Measurements from ENCODE around the gene SLC48A1. TPM values are rescaled to one million over a fixed set of nuclear protein-coding genes. Genes with fewer than 3 reads are reported as not detected.

SLC48A1 gene
- polyA plus RNA-seq, 1 donor, result 11.8 TPM

DNA sequence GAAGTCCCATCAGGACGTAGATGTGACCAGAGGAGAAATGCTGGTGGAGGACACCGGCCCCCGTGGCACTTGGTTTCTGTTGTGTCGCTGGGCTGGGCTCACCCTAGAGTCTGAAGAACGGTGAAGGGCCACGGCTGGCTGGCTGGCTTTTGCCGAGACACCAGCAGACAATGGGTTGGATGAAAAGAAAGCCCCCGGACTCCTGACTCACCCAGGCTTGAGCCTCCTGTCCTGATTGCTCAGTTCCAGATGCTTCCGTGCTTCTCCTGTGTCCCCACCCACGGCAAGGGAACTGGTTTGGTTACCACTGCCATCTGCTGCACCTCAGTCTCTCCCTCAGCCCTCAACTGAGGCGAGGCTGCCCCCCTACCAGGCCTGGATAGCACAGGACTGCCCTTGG, 37.4 kb upstream of the SLC48A1 start:
- no peaks in the 10 kb centered on the region for H3K27me3 ChIP-seq (ENCODE audit: control insufficient read depth, insufficient read depth, low read length)
- no peak for DNase-seq
- H3K36me3 ChIP-seq (ENCODE audit: control insufficient read depth, insufficient read depth, low read length), result no peaks in the 10 kb centered on the region
- no peak overlapping the region for H3K27ac ChIP-seq (ENCODE audit: low read length)
- H3K4me3 ChIP-seq (ENCODE audit: low read length), result no peak overlapping the region
- no CpG with 5 or more reads among the region's 11 CpGs for WGBS (ENCODE audit: insufficient coverage, low lambda C conversion rate)
- H3K9me3 ChIP-seq (ENCODE audit: control insufficient read depth, low read depth, low read length), result no peaks in the 10 kb centered on the region
- peaks cover 7% of the 10 kb centered on the region for H3K4me1 ChIP-seq (ENCODE audit: control insufficient read depth, insufficient read depth, low read length)

GRCh38 chr12:47736216-47736615, 36.8 kb upstream of the SLC48A1 start:
- H3K27ac ChIP-seq (ENCODE audit: low read length), result no peak overlapping the region
- no peak overlapping the region for H3K4me3 ChIP-seq (ENCODE audit: low read length)
- peaks cover 7% of the 10 kb centered on the region for H3K4me1 ChIP-seq (ENCODE audit: control insufficient read depth, insufficient read depth, low read length)
- H3K36me3 ChIP-seq (ENCODE audit: control insufficient read depth, insufficient read depth, low read length), result no peaks in the 10 kb centered on the region
- no peaks in the 10 kb centered on the region for H3K9me3 ChIP-seq (ENCODE audit: control insufficient read depth, low read depth, low read length)
- H3K27me3 ChIP-seq (ENCODE audit: control insufficient read depth, insufficient read depth, low read length), result no peaks in the 10 kb centered on the region
- WGBS (ENCODE audit: insufficient coverage, low lambda C conversion rate), result no CpG with 5 or more reads among the region's 4 CpGs
- no peak for DNase-seq

DNA sequence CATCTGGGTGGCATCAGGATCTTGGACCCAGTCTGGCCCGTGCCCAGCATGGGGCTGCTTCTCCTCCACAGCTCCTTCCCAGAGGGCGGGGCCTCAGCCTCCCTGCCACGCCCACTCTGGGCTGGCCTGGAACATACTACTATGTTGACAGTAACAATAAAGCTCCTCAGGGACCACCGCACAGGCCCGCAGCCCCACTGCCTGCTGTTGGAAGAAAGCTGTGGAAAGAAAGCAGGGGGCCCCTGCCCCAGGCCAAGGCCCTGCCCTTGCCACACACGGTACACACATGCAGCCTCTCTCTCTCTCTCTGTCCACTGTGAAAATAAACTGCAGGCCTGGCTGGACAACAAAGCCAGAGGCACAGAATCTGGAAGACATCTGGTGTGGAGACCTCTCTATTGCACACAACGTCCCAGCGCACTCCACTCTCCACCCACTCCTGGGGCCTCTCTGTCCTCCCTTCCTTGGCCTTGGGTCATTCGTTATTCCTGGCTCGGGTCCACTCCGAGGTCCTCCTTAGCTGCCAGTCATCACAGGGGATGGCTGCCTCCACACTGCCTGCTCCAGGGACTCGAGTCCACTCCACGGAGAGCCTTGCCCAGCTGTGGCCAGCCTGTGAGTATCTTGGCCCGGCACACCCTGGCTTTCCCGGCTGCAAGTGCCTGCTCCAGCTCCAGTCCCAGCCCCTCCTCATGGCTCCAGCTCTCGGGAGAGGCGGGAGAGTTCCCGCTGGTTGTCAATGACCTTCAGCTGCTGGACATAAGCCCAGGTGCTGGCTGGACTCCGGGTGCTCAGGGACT, 36.0 kb upstream of the SLC48A1 start:
- Histone ChIP-seq H3K9me3 (ENCODE audit: control insufficient read depth, low read depth, low read length) (no peaks in the 10 kb centered on the region), H3K36me3 (ENCODE audit: control insufficient read depth, insufficient read depth, low read length) (no peaks in the 10 kb centered on the region), H3K27ac (ENCODE audit: low read length) (peak overlapping the region; percentile 51), H3K4me1 (ENCODE audit: control insufficient read depth, insufficient read depth, low read length) (peaks cover 7% of the 10 kb centered on the region), H3K27me3 (ENCODE audit: control insufficient read depth, insufficient read depth, low read length) (no peaks in the 10 kb centered on the region), H3K4me3 (ENCODE audit: low read length) (no peak overlapping the region)
- WGBS (ENCODE audit: insufficient coverage, low lambda C conversion rate), result no CpG with 5 or more reads among the region's 19 CpGs
- peak; percentile 40 to 48 for DNase-seq

DNA sequence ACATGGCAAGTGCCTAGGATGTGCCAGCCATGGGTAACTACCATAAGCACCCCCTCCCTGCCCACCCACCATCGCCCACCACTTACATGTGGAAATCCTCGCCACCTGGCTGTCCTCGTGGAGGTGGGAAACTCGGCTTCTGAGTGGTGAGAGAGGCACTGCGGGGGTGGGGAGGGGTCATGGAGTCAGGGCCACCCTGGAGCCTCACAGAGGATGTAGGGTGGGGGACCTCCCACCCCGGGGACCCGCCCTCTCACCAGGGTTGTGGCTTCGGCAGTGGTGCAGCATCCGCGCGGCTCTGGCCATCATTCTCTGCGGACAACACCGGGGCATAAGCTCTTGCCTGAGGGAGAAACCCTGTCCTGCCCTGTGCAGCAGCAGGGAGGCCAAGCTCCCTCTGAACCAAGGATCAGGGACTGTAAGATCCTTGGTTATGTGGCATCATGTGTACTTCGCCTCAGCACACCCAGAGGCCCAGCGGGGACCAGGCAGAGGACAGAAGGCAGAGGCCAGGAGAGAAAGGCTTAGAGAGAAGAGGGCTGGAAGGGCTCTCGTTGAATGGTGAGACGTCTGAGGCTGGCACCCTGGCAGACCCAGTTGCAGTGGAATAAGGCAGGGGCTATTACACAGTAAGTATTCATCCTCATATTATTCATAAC, 35.0 kb upstream of the SLC48A1 start:
- peak; percentile 43 to 73 for DNase-seq
- no CpG with 5 or more reads among the region's 17 CpGs for WGBS (ENCODE audit: insufficient coverage, low lambda C conversion rate)

DNA sequence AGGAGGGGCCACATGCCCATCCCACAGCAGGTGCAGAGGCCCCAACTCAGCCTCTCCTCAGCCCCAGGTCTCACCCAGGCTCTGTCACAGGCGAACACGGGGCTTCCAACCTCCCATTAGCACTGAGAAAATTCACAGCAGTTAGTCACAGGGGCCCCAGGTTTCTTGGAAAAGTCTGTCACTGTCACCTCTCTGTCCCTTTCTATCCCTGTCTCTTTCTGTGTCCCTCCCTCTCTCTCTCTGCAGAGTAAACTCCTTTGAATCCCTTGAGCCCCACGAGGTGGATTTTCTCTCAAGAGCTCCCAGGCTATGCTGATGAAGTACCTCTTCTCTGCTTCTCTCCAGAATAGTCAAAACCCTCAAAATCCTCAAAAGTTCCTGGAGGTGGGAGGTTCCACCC, 33.7 kb upstream of the SLC48A1 start:
- peaks cover 7% of the 10 kb centered on the region for H3K4me1 ChIP-seq (ENCODE audit: control insufficient read depth, insufficient read depth, low read length)
- H3K27ac ChIP-seq (ENCODE audit: low read length), result no peak overlapping the region

More for the DNA sequence above, 35.0 kb upstream of the SLC48A1 start:
- H3K27me3 ChIP-seq (ENCODE audit: control insufficient read depth, insufficient read depth, low read length), result no peaks in the 10 kb centered on the region
- no peaks in the 10 kb centered on the region for H3K36me3 ChIP-seq (ENCODE audit: control insufficient read depth, insufficient read depth, low read length)
- H3K4me3 ChIP-seq (ENCODE audit: low read length), result no peak overlapping the region
- no peak overlapping the region for H3K27ac ChIP-seq (ENCODE audit: low read length)
- peaks cover 7% of the 10 kb centered on the region for H3K4me1 ChIP-seq (ENCODE audit: control insufficient read depth, insufficient read depth, low read length)
- no peaks in the 10 kb centered on the region for H3K9me3 ChIP-seq (ENCODE audit: control insufficient read depth, low read depth, low read length)

GRCh38 chr12:47739979-47740378, 33.1 kb upstream of the SLC48A1 start:
- Histone ChIP-seq H3K4me3 (ENCODE audit: low read length) (no peak overlapping the region), H3K27me3 (ENCODE audit: control insufficient read depth, insufficient read depth, low read length) (no peaks in the 10 kb centered on the region), H3K27ac (ENCODE audit: low read length) (no peak overlapping the region), H3K36me3 (ENCODE audit: control insufficient read depth, insufficient read depth, low read length) (no peaks in the 10 kb centered on the region), H3K4me1 (ENCODE audit: control insufficient read depth, insufficient read depth, low read length) (peaks cover 7% of the 10 kb centered on the region), H3K9me3 (ENCODE audit: control insufficient read depth, low read depth, low read length) (no peaks in the 10 kb centered on the region)
- peak in 1 of 2 donors; percentile 56 for DNase-seq
- WGBS (ENCODE audit: insufficient coverage, low lambda C conversion rate), result no CpG with 5 or more reads among the region's 12 CpGs

More for the DNA sequence above, 33.7 kb upstream of the SLC48A1 start:
- H3K4me3 ChIP-seq (ENCODE audit: low read length), result no peak overlapping the region
- H3K9me3 ChIP-seq (ENCODE audit: control insufficient read depth, low read depth, low read length), result no peaks in the 10 kb centered on the region
- no peaks in the 10 kb centered on the region for H3K27me3 ChIP-seq (ENCODE audit: control insufficient read depth, insufficient read depth, low read length)
- DNase-seq, result no peak
- no peaks in the 10 kb centered on the region for H3K36me3 ChIP-seq (ENCODE audit: control insufficient read depth, insufficient read depth, low read length)
- 60% methylated on average over 3 of the region's 3 CpGs for WGBS (ENCODE audit: insufficient coverage, low lambda C conversion rate)

DNA sequence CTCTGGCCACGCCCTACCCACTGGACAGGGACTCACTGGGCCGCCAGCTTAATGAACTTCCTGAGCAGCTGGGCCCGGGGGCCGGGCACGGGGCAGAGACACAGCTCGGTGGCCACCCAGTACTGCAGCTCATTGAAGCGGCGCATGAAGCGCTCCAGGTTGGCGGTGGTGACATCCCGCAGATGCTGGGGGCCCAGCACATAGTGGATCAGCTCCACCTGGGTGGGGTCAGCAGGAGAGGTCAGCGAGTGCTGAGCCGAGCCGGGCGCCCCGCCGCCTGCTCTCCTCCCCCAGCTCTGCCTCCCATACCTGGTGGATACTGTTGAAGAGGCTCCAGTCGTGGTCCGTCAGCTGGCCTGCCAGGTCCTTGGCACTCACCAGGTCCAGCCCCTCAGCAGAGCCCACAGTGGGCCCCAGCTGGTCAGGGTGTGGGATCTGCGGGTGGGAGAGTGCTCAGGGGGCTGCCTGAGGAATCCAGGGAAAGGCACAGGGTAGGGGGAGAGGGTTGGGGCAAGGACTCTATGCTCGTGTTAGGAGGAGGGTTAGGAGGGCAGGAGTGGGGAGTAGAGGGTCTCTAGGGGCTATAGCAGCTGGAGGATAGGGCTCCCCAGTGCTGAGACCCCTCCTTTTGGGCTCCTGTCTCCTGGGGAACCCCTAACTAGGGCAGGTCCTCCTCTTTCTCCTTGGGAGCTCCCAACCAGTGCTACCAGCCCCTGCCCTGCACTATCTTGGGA, 32.3 kb upstream of the SLC48A1 start:
- no CpG with 5 or more reads among the region's 21 CpGs for WGBS (ENCODE audit: insufficient coverage, low lambda C conversion rate)
- Histone ChIP-seq H3K9me3 (ENCODE audit: control insufficient read depth, low read depth, low read length) (no peaks in the 10 kb centered on the region), H3K36me3 (ENCODE audit: control insufficient read depth, insufficient read depth, low read length) (no peaks in the 10 kb centered on the region), H3K4me3 (ENCODE audit: low read length) (no peak overlapping the region), H3K4me1 (ENCODE audit: control insufficient read depth, insufficient read depth, low read length) (peaks cover 1% of the 10 kb centered on the region), H3K27ac (ENCODE audit: low read length) (no peak overlapping the region), H3K27me3 (ENCODE audit: control insufficient read depth, insufficient read depth, low read length) (no peaks in the 10 kb centered on the region)
- DNase-seq, result no peak

- H3K36me3 ChIP-seq (ENCODE audit: control insufficient read depth, insufficient read depth, low read length), result no peaks in the 10 kb centered on the region
- no CpG with 5 or more reads among the region's 4 CpGs for WGBS (ENCODE audit: insufficient coverage, low lambda C conversion rate)
- no peak overlapping the region for H3K27ac ChIP-seq (ENCODE audit: low read length)
- peak; percentile 37 to 38 for DNase-seq
- H3K4me1 ChIP-seq (ENCODE audit: control insufficient read depth, insufficient read depth, low read length), result peaks cover 4% of the 10 kb centered on the region
- no peaks in the 10 kb centered on the region for H3K27me3 ChIP-seq (ENCODE audit: control insufficient read depth, insufficient read depth, low read length)
- no peak overlapping the region for H3K4me3 ChIP-seq (ENCODE audit: low read length)
- H3K9me3 ChIP-seq (ENCODE audit: control insufficient read depth, low read depth, low read length), result no peaks in the 10 kb centered on the region
Measured at GRCh38 chr12:47741340-47741703, 31.7 kb upstream of the SLC48A1 start.

DNA sequence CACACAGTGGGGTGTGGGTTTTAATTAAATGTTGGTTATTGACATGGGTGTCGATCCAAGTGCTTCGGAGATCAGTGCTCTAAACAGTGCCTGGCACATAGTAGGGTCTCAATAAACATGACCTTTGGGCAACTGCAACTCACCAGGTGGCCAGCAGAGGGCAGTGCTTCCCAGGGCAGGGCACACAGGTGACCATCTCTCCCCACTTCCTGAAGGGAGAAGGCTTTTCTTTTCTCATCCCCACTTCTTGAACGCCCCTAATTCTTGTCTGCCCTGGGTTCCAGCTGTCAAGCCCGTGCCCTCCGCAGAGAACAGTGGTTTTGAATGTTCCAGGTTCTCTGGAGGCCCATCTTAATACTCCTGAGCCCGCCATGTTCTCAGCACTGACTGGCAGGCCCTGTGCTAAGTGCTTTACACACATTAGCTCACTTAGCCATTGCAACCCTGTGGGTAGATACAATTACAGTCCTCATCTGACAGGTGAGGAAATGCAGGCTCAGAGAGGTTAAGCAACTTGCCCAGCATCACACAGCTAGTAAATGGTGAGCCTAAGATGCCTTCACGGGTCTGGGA, 30.7 kb upstream of the SLC48A1 start:
- H3K27ac ChIP-seq (ENCODE audit: low read length), result no peak overlapping the region
- no peaks in the 10 kb centered on the region for H3K9me3 ChIP-seq (ENCODE audit: control insufficient read depth, low read depth, low read length)
- H3K4me3 ChIP-seq (ENCODE audit: low read length), result no peak overlapping the region
- WGBS (ENCODE audit: insufficient coverage, low lambda C conversion rate), result no CpG with 5 or more reads among the region's 7 CpGs
- peak in 1 of 2 donors; percentile 31 for DNase-seq
- no peaks in the 10 kb centered on the region for H3K27me3 ChIP-seq (ENCODE audit: control insufficient read depth, insufficient read depth, low read length)
- H3K36me3 ChIP-seq (ENCODE audit: control insufficient read depth, insufficient read depth, low read length), result no peaks in the 10 kb centered on the region
- peaks cover 8% of the 10 kb centered on the region for H3K4me1 ChIP-seq (ENCODE audit: control insufficient read depth, insufficient read depth, low read length)

DNA sequence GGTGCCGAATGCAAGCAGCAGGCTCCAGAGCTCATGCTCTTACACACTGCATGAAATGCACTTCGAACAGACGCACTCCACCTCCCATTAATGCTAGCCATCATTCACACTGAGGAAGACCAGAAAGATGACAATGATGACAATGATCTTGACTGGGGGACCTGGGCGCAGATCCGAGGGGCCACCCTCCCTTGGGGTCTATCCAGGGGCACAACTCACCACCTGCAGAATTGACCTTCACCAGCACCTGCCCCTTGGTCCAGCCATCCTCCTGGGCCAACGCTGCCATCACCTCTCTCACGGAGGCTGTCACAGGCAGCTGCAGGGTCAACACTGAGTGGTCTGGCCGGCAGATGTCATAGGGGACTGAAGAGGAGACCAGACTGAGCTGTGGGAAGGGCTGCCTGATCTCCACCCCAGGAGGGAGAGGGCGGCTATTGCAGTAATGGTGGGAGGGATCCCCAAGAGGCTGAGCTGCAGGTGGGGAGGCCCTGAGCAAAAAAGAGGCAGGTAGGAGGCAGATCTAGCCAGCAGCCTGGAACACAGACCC, 29.7 kb upstream of the SLC48A1 start:
- Histone ChIP-seq H3K36me3 (ENCODE audit: control insufficient read depth, insufficient read depth, low read length) (no peaks in the 10 kb centered on the region), H3K4me3 (ENCODE audit: low read length) (no peak overlapping the region), H3K9me3 (ENCODE audit: control insufficient read depth, low read depth, low read length) (no peaks in the 10 kb centered on the region), H3K4me1 (ENCODE audit: control insufficient read depth, insufficient read depth, low read length) (peaks cover 8% of the 10 kb centered on the region), H3K27ac (ENCODE audit: low read length) (no peak overlapping the region), H3K27me3 (ENCODE audit: control insufficient read depth, insufficient read depth, low read length) (no peaks in the 10 kb centered on the region)
- DNase-seq, result no peak
- no CpG with 5 or more reads among the region's 9 CpGs for WGBS (ENCODE audit: insufficient coverage, low lambda C conversion rate)
